HG02642 (cell line): ENCODE results near the gene GULP1.

Experiments used
- ATAC-seq: cut with Tn5 transposase; IDR thresholded peaks from one replicate; pipeline ENCODE4 v1.9.1; 2021; ENCODE audit warnings: mild to moderate bottlenecking; ENCODE audit not compliant: unreplicated experiment, poor library complexity

Gene GULP1

GRCh38 chr2:188365058-188365641 lies 73.5 kb downstream of the GULP1 start:
- ATAC-seq = no peak

DNA sequence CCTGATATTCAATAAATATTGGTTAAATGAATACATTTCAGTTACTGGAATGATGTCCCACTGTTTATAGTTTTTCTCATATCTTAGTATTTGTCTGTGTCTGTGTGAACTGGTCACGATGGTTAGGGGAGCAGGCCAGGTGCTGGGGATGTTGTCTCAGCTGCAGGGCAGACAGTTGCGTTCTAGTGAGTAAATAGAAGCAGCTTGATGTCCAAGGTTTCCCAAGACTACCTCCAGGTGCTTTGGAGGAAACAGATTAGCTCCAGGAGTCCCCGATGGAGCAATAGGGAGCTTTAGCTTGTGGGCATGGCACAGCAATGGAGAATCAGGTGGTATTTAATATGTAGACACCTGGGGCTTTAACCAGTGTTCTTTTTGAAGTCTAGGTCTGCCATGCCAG lies 75.5 kb downstream of the GULP1 start:
- no peak for ATAC-seq

GRCh38 chr2:188369365-188369764 lies 77.7 kb downstream of the GULP1 start:
- peak; percentile 79 for ATAC-seq

GRCh38 chr2:188378371-188378950 lies 86.8 kb downstream of the GULP1 start:
- ATAC-seq = no peak

DNA sequence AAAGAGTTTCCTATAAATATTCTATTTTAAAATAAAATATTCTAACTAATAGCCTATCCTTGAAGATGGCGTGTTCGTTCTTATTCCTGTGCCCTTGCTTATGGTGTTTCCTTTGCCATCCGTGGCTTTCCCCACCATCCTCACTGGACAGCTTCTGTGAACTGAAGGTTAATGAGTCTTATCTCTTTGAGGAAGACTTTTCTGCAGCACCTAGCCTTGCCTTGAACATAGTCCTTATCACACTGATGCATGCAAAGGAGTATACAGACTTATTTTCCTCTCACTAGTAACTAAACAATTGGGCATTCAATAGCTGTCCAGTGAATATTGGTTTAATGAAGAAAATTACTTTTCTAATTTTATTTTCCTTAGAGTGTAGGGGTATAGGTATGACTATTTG lies 88.1 kb downstream of the GULP1 start:
- ATAC-seq = no peak

GRCh38 chr2:188380280-188380679 lies 88.6 kb downstream of the GULP1 start:
- ATAC-seq = no peak

GRCh38 chr2:188381614-188382013 lies 89.9 kb downstream of the GULP1 start:
- ATAC-seq = no peak

GRCh38 chr2:188382107-188382506 lies 90.4 kb downstream of the GULP1 start:
- no peak for ATAC-seq

GRCh38 chr2:188383158-188383557 lies 91.5 kb downstream of the GULP1 start:
- no peak for ATAC-seq

GRCh38 chr2:188385857-188386256 lies 94.2 kb downstream of the GULP1 start:
- no peak for ATAC-seq

DNA sequence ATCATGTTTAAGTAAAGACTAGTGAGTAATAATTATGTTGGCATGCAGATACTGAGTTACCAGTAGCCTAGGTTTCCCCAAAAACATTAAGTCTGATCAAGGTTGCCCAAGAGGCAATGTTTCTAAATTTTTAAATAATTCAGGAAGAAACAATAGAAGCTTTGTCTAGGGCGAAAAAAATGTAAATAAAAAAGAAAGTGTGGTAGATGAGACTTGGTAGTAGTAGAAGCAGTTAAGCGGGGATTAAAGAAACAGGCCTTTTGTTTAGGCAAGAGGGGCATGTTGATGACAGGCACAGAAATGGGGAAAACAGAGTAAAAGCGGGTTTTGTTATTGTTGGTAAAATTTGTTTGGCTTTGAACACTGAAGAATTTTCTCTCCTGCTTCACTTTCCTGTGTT lies 97.2 kb downstream of the GULP1 start:
- ATAC-seq = no peak

GRCh38 chr2:188391354-188391753 lies 99.7 kb downstream of the GULP1 start:
- ATAC-seq = no peak

DNA sequence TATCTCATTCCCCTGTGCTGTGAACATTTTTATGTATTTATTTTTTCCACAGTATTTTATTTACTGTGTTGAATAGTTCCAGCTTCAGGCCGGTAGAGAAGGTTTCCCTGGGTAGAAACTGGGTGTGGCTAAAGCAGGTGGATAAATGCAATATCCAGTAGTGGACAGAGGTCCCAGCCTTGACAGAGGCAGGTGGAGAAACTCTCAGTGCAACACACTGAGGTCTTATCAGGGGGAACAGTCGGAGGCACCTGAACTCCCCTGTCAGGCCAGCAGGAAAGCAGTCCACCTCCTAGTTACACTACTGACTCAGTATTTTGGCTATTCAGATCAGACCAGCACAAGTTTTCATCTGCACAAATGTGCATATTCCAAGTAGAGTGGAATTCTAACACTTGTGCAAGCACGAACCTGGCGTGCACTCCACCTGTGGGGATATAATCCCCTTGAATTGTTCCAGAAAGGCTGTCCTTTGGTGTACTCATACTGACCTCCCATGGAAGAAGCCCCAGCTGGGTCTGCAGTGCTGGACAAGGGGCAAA lies 103.3 kb downstream of the GULP1 start:
- ATAC-seq = no peak

GRCh38 chr2:188395903-188396689 lies 104.4 kb downstream of the GULP1 start:
- no peak for ATAC-seq

DNA sequence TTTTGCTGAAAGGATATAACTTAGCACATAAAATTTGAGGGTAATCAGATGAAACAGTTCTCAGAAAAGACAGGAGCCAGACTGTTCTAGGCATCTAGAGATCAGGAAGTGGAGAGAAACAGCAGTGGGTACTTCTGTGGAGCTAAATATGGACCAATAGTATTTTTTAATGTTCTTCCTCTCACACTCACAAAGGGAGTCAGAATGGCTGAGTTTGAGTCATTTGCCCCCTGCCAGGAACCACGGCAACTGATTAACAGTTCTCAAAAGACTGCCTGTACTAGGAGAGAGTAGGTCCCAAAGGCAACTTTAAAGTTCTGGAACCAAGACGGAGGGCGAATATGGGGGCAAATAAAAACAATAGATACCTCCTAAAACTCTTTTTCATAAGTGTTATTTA lies 107.5 kb downstream of the GULP1 start:
- ATAC-seq = no peak

GRCh38 chr2:188403676-188404075 lies 112.0 kb downstream of the GULP1 start:
- no peak for ATAC-seq

GRCh38 chr2:188404341-188405004 lies 112.8 kb downstream of the GULP1 start:
- no peak for ATAC-seq

DNA sequence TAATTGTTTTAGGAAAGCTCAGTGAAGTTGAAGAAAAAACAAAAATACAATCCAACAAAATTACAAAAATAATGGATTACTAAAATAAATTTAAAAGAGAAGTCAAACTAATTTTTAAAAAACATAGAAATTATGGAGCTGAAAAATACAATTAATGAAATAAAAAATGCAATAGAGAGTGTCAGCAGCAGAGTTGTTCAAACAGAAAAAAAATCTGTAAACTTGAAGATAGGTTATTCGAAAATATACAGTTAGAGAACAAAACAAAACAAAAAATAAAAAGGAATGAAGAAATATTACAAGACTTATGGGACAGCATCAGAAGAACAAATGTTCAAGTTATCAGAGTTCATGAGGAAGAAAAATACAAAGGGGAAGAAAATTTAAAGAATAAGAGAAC lies 114.7 kb downstream of the GULP1 start:
- no peak for ATAC-seq

DNA sequence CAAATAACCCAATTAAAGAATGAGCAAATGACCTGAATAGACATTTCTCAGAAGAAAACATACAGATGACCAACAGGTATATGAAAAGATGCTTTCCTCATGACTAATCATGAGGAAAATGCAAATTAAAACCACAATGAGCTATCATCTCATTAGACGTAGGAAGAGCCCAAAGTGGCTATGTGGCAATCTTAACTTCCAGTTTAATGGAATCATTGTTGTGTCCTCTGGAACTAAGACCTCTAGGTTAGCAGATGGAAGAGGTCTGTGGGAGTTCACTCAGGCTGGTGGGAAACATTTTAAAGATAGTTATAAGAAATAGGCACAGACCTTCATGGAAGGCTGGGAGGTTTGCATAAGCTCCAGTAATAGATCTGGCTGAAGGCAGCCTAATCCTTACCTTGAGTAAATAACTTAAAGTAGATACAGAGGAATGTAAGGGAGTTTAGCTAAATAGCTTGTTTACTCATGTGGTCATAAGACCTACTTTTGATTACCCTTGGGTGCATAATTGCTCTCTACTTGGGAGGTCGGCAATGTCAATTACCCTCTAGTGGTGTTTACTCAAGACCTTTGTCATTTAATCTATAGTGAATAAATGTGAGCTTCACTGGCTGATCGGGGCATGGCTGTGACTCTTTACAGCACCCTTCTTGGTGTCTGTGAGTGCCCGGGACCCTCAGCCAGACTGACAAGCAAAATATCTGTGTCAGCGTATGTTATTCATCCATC lies 119.0 kb downstream of the GULP1 start:
- ATAC-seq = no peak

DNA sequence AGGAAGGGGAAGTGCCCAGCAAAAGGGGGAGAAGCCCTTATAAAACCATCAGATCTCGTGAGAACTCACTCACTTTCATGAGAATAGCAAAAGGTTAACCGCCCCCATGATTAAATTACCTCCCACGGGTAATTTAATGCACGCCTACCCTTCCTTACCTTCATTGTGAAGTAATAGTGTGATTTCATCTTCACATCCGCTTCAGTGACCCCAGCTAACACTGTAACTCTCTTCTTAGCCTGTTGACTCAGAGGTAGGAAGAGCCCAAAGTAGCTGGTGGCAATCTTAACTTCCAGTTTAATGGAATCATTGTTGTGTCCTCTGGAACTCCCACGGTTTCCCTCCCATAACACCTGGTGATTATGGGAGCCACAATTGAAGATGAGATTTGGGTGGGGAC lies 120.5 kb downstream of the GULP1 start:
- ATAC-seq = no peak
